ENCODE measurements around the gene CFL2. TPM values are rescaled to one million over a fixed set of nuclear protein-coding genes. Genes with fewer than 3 reads are reported as not detected.

Gene CFL2
- total and polyA plus RNA-seq, 2 of the 13 experiments (the other 11 are each of a cell fraction or from before 2014, with no cell fraction given) = 114 to 158 TPM

GRCh38 chr14:34711796-34712712, 2.3 kb downstream of the CFL2 start (continued):
- TF ChIP-seq RNF219 (CRISPR knock-in tag; IDR thresholded peaks at IDR 0.05) = peak; percentile 1; the same call in 1 of the 2 replicates

- TF ChIP-seq ISX (CRISPR knock-in tag; conservative IDR thresholded peaks at IDR 0.05) (no peak), ZNF792 (CRISPR knock-in tag; IDR thresholded peaks at IDR 0.05) (0 out of 2 replicates have a peak, but pooled peaks have one; percentile 32), POLR2AphosphoS5 (IDR thresholded peaks at IDR 0.05; ENCODE audit: low read depth, low read length) (peak; percentile 35; the same call in 1 of the 2 replicates), SOX13 (IDR thresholded peaks at IDR 0.05) (no peak), SOX13 (CRISPR knock-in tag; conservative IDR thresholded peaks at IDR 0.05 in 1 of 2, IDR thresholded peaks at IDR 0.05 in 1 of 2) (0 out of 4 replicates have a peak, but pooled peaks of 1 of the 2 experiments have one; percentile 46), NFE2L1 (CRISPR knock-in tag; IDR thresholded peaks at IDR 0.05; ENCODE audit: borderline replicate concordance) (no peak), ATF4 (CRISPR knock-in tag; IDR thresholded peaks at IDR 0.05) (0 out of 4 replicates have a peak, but pooled peaks of 1 of the 2 experiments have one; percentile 17), ZNF674 (CRISPR knock-in tag; IDR thresholded peaks at IDR 0.05; ENCODE audit: low read depth) (no peak), ZNF331 (CRISPR knock-in tag; IDR thresholded peaks at IDR 0.05) (0 out of 2 replicates have a peak, but pooled peaks have one; percentile 14), SAP130 (CRISPR knock-in tag; IDR thresholded peaks at IDR 0.05; ENCODE audit: low read depth) (0 out of 2 replicates have a peak, but pooled peaks have one; percentile 11), ZNF558 (CRISPR knock-in tag; IDR thresholded peaks at IDR 0.05; ENCODE audit: borderline replicate concordance) (no peak)
- FAIRE-seq (no peak), ATAC-seq (no peak), DNase-seq (ENCODE audit: low spot score) (no peak)
- H3K4me1 ChIP-seq (ENCODE audit: insufficient read depth, low read length) = peaks cover 58% of the 10 kb centered on the region
- peaks cover 0 to 11% of the 10 kb centered on the region in 2 experiments; a peak in 3 of 5 replicates for H3K27me3 ChIP-seq (ENCODE audit: control insufficient read depth in 1 of 2, insufficient read depth in 2 of 2, low read length in 2 of 2)
- no peak overlapping the region for H3K4me3 ChIP-seq (replicated peaks in 1 of 3; ENCODE audit: insufficient read depth in 1 of 3, low read depth in 2 of 3, low read length in 3 of 3)
- in situ Hi-C loops (cut with HindIII; ENCODE audit: extremely low pct_ligation_motif_present, low pct_unique_long_range_greater_than_20kb) = no loop called here
- no peaks in the 10 kb centered on the region for H3K9me3 ChIP-seq (ENCODE audit: low read length)
- peaks cover 6 to 10% of the 10 kb centered on the region in 2 experiments; a peak in 3 of 5 replicates for H3K36me3 ChIP-seq (replicated peaks in 1 of 2; ENCODE audit: control insufficient read depth in 1 of 2, insufficient read depth in 2 of 2, low read length in 2 of 2)
- no TSS peak for BruUV-seq (replicated peaks)
- intact Hi-C loops (cut with micrococcal nuclease; ENCODE audit: unreplicated experiment) = no loop called here
- H3K9ac ChIP-seq (ENCODE audit: insufficient read depth, low read depth, low read length) = no peak overlapping the region
- POLR2A ChIA-PET = no interaction called here
- no peak overlapping the region for H3K27ac ChIP-seq (ENCODE audit: extremely low read length, insufficient read depth, low read length)
- CTCF ChIA-PET (ENCODE audit: low intra/inter-chr PET ratio, low total read pairs) = no interaction called here
- no peak overlapping the region for H2AFZ ChIP-seq (ENCODE audit: low read length)
- H4K20me1 ChIP-seq (ENCODE audit: insufficient read depth, low read length) = no peaks in the 10 kb centered on the region
- peaks cover 21% of the 10 kb centered on the region for H3K79me2 ChIP-seq (ENCODE audit: insufficient read depth, low read length)
- WGBS (ENCODE audit: low lambda C conversion rate) = 91% methylated on average over 3 of the region's 3 CpGs
- H3K4me2 ChIP-seq (ENCODE audit: low read depth, low read length) = no peak overlapping the region
Observed at GRCh38 chr14:34711169-34711568, 3.2 kb downstream of the CFL2 start.

Data from HepG2 (cell line).